ENCODE data around the gene EPHB3.

The EPHB3 gene

GRCh38 chr3:184565421-184566211 is 4.0 kb downstream of the EPHB3 start:
- DNase-seq (ENCODE audit: low read depth): peak; percentile 92
- H3K4me3 ChIP-seq (ENCODE audit: low read length): peak overlapping the region; percentile 75
- TF ChIP-seq CTCF (conservative IDR thresholded peaks at IDR 0.05; ENCODE audit: low read length): no peak

DNA sequence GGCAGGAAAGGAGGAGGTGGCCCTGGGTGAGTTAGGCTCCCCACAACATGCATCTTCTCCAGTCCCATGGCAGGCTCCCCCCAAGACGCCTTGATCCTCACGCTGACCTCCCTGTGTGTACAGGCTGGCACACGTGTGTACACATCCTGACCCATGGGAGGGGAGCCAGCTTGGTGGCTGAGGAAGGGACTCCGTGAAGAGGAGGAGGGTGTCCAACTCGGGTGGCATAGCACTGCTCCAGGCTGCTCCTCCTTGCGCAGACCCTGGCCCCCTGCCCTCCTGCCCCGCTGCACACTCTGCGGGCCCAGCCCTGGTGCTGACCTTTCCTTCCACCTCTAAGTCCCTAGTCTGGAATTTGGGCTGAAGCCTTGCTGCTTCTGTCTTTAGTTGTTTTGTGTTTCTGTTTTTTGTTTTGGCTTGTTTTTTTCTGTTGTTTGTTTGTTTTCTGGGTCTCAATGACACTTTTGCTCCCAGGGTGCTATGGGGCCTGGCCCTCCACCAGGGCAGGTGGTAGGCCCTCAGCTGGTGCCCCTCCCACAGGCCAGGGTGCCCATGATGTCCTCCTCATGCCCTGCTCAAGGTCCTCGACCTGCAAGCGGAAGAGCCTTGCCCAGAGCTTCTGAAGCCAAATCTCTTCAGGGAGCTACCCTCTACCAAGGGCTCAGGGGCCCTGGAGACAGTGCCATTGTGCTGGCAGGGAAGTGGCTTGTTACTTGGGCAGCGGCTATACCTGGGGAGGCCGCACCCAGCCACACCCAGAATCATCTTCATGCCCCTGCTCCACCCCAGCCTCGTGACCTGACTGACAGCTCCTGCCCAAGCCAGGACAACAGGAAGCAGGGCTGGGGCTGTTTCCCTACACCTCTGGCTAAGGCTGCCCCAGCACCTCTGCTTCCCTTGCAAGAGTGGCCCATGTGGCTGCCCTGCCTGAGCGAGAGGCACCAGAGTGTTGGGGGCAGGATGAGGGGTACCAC is 5.1 kb downstream of the EPHB3 start:
- no peak for TF ChIP-seq CTCF (conservative IDR thresholded peaks at IDR 0.05; ENCODE audit: low read length)
- no peak for DNase-seq (ENCODE audit: low read depth)
- H3K4me3 ChIP-seq (ENCODE audit: low read length): peak overlapping the region; percentile 39

GRCh38 chr3:184567946-184568559 is 6.5 kb downstream of the EPHB3 start:
- peak overlapping the region; percentile 53 for H3K4me3 ChIP-seq (ENCODE audit: low read length)
- DNase-seq (ENCODE audit: low read depth): no peak
- no peak for TF ChIP-seq CTCF (conservative IDR thresholded peaks at IDR 0.05; ENCODE audit: low read length)

- TF ChIP-seq CTCF (conservative IDR thresholded peaks at IDR 0.05; ENCODE audit: low read length): no peak
- peak overlapping the region; percentile 53 for H3K4me3 ChIP-seq (ENCODE audit: low read length)
- no peak for DNase-seq (ENCODE audit: low read depth)
Observed at GRCh38 chr3:184568560-184568923, 7.0 kb downstream of the EPHB3 start.

DNA sequence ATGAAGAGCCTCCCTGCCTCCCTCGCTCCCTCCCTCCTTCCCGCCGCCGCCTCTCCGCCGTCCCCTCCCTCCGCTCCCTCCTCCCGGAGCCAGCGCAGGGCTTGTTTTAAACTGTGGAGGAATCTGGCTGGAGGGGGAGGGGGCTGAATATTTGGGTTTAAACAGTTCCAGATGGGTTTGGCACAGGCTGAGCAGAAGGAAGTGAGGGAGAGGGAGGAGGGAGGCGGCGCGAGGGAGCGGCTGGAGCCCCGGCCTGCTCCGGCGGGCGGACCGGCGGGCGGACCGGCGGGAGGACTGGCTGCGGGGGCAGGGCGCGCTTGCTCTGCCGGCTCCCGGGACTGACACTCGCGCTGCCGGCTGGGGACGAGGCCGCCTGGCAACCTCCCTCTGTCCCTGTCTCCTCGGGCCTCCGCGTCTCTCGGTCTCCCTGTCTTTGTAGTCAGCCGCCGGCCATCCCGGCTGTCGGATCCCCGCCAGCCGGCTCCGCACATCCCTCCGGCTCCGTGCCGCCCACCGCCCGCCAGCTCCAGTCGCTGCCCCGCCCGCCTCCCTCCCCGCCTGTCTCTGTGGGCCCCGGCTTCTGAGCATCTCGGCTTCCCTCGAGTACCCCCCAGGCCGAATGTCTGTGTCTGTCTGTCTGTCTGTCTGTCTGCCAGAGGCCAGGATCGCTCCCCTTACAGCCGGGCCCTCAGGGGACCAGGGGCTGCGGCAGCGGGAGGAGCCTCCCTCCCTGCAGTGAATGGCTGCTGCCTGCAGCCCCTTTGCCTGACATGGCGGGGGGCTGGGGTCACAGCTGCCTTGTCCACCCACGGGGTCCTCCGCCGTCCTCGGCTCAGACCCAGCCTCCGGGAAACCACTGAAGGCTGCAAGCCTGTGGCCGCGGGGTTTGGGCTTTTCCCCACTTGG is 7.6 kb downstream of the EPHB3 start:
- peak; percentile 99 for DNase-seq (ENCODE audit: low read depth)
- H3K4me3 ChIP-seq (ENCODE audit: low read length): peak overlapping the region; percentile 61
- TF ChIP-seq CTCF (conservative IDR thresholded peaks at IDR 0.05; ENCODE audit: low read length): no peak

DNA sequence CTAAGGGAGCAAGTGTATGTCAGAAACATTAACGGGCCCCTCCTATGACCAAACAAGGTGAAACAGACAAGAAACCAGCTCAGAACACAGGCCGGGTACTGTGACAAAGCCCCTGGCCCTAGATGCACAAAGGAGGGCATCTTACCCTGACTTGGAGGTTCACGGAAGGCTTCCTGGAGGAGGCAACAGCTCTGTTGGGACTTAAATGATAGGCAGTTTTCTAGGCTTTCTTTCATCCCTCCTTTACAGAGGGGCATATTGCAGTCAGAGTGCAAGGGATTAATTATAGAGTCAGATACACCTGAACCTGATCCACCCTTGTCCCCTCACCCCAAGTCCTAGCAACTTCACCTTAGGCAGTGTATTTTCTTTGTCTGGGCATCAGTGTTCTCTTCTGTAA is 8.4 kb downstream of the EPHB3 start:
- no peak for DNase-seq (ENCODE audit: low read depth)
- H3K4me3 ChIP-seq (ENCODE audit: low read length): peak overlapping the region; percentile 61
- no peak for TF ChIP-seq CTCF (conservative IDR thresholded peaks at IDR 0.05; ENCODE audit: low read length)

All from AG10803 (cell line).